Stomach (tissue), 4 donors: ENCODE results near the gene MDH1B.

Experiments used
- CTCF ChIP-seq, 7 experiments: fragments of 450-650 bp in 4 of 7; fragments of 200-600 bp in 3 of 7; sonication (generic) in 3 of 7; IDR thresholded peaks; one replicate each; pipeline ENCODE4 v1.5.1; 2016 to 2019; ENCODE audit warnings: antibody characterized with exemption in 7 of 7, control low read depth in 2 of 7, mild to moderate bottlenecking in 1 of 7
- POLR2A ChIP-seq, 4 donors: fragments of 450-650 bp; IDR thresholded peaks; one replicate each; pipeline ENCODE4 v1.6.1; 2016; ENCODE audit warnings: antibody characterized with exemption in 4 of 4, control low read depth in 2 of 4, mild to moderate bottlenecking in 1 of 4, moderate library complexity in 1 of 4
- POLR2AphosphoS5 ChIP-seq, 3 donors: sonication (generic); formaldehyde crosslinking; IDR thresholded peaks; one replicate each; pipeline ENCODE4 v1.6.1; 2016; ENCODE audit warnings: antibody characterized with exemption in 3 of 3

- TF ChIP-seq CTCF (IDR thresholded peaks at IDR 0.05) (no peak), POLR2A (IDR thresholded peaks at IDR 0.05) (no peak), POLR2AphosphoS5 (IDR thresholded peaks at IDR 0.05) (no peak)
Measured at GRCh38 chr2:206698811-206699210, 66.3 kb downstream of the MDH1B start.
